OCI-LY3 (cell line): ENCODE data around the gene CYP2A13.
"Not testable (repeated sequence)": the region's sequence is repeated elsewhere in the genome, so short reads cannot be mapped to it uniquely, and the experiment has no call there.

ENCODE experiments used
- CTCF ChIP-seq: fragments of 200-600, 300-600 bp; sonication (generic); IDR thresholded peaks from 2 replicates; pipeline ENCODE4 v1.5.1; 2014; ENCODE audit warnings: antibody characterized with exemption, low read length, low read depth
- EZH2phosphoT487 ChIP-seq: fragments of 200-600 bp; shearing (Covaris generic); IDR thresholded peaks from 2 replicates; pipeline ENCODE4 v1.6.1; 2018; ENCODE audit warnings: antibody characterized with exemption, mixed run types, low read depth

- not testable (repeated sequence) for TF ChIP-seq CTCF, EZH2phosphoT487
Measured at GRCh38 chr19:41052162-41052561, 36.1 kb upstream of the CYP2A13 start.
